Endothelial cell of umbilical vein (primary cell): ENCODE data around the gene HIRA.

Source experiments
- FOS ChIP-seq: IDR thresholded peaks from 2 replicates; pipeline ENCODE4 v1.6.1; 2011; ENCODE audit warnings: mild to moderate bottlenecking, low read length, moderate library complexity, borderline replicate concordance; ENCODE audit not compliant: insufficient read depth
- POLR2A ChIP-seq: IDR thresholded peaks from 2 replicates; pipeline ENCODE4 v1.6.1; 2012; ENCODE audit warnings: low read depth, mild to moderate bottlenecking, control low read depth, low read length
- POLR2AphosphoS5 ChIP-seq: IDR thresholded peaks from 2 replicates; pipeline ENCODE4 v1.6.1; 2012; ENCODE audit warnings: low read depth, mild to moderate bottlenecking, control low read depth, low read length, moderate library complexity; ENCODE audit not compliant: insufficient read depth
- TF ChIP-seq, protein P1 (sequence below), 2 donors: IDR thresholded peaks; 1 replicate in 1 of 2; 2 replicates in 1 of 2; pipeline ENCODE4 v1.5.1; 2011; ENCODE audit warnings: low read length in 2 of 2, mild to moderate bottlenecking in 2 of 2, moderate library complexity in 2 of 2, control low read depth in 1 of 2, inconsistent platforms in 1 of 2, low read depth in 1 of 2; ENCODE audit not compliant: insufficient read depth in 1 of 2; ENCODE audit errors: extremely low read depth in 1 of 2

DNA sequence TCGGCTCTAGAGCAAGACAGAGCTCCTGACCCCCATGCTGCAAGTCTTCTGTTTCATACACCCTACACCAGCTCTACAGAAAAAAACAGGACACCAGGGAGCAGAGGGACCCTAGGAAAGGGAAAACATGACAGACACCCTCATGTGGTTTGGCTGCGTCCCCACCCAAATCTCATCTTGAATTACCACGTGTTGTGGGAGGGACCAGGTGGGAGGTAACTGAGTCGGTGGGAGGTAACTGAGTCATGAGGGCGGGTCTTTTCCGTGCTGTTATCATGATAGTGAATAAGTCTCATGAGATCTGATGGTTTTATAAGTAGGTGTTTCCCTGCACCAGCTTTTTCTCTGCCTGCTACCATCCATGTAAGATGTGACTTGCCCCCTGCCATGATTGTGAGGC is 22.6 kb upstream of the HIRA start:
- TF ChIP-seq, protein P1, sequence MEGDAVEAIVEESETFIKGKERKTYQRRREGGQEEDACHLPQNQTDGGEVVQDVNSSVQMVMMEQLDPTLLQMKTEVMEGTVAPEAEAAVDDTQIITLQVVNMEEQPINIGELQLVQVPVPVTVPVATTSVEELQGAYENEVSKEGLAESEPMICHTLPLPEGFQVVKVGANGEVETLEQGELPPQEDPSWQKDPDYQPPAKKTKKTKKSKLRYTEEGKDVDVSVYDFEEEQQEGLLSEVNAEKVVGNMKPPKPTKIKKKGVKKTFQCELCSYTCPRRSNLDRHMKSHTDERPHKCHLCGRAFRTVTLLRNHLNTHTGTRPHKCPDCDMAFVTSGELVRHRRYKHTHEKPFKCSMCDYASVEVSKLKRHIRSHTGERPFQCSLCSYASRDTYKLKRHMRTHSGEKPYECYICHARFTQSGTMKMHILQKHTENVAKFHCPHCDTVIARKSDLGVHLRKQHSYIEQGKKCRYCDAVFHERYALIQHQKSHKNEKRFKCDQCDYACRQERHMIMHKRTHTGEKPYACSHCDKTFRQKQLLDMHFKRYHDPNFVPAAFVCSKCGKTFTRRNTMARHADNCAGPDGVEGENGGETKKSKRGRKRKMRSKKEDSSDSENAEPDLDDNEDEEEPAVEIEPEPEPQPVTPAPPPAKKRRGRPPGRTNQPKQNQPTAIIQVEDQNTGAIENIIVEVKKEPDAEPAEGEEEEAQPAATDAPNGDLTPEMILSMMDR (IDR thresholded peaks at IDR 0.05; ENCODE audit: extremely low read depth in 1 of 2, insufficient read depth in 1 of 2, low read depth in 1 of 2, low read length in 2 of 2) = no peak
- TF ChIP-seq POLR2A = no peak
- no peak for TF ChIP-seq POLR2AphosphoS5
- no peak for TF ChIP-seq FOS
